OCI-LY7 (cell line): ENCODE data around the gene NFATC1. TPM values are rescaled to one million over a fixed set of nuclear protein-coding genes. Genes with fewer than 3 reads are reported as not detected.

Experiments
- BruUV-seq: library from RNA; stranded (reverse); fragments of 400-500 nt; replicated peaks from 2 replicates; lab custom pipeline; 2021; lab: Mats Ljungman, UMichigan
- CTCF ChIA-PET: fragments of 300-600 bp; sonication (Branson Sonifier 250); formaldehyde crosslinking; loops from one replicate; lab custom pipeline; 2022; ENCODE audit warnings: antibody characterized with exemption; ENCODE audit not compliant: unreplicated experiment; lab: Charles Lee
- POLR2A ChIA-PET: fragments of 300-600 bp; sonication (Branson Sonifier 250); formaldehyde crosslinking; loops from one replicate; lab custom pipeline; 2022; ENCODE audit warnings: antibody characterized with exemption; lab: Charles Lee
- DNase-seq: peaks from one replicate; pipeline ENCODE4 v3.0.0-alpha.2; 2015; ENCODE audit warnings: low spot score
- H2AFZ ChIP-seq: fragments of 200-600 bp; sonication (generic), shearing (Covaris generic); 2 replicates; pipeline ENCODE4 v1.6.1; 2014; ENCODE audit warnings: mild to moderate bottlenecking, antibody characterized with exemption, low read length, moderate library complexity
- H3K27ac ChIP-seq: fragments of 200-600 bp; sonication (generic); 2 replicates; pipeline ENCODE4 v1.5.1; 2014; ENCODE audit warnings: mixed run types, low read depth, mild to moderate bottlenecking, moderate library complexity, low read length, inconsistent platforms; ENCODE audit not compliant: poor library complexity, severe bottlenecking
- H3K36me3 ChIP-seq: fragments of 200-600 bp; sonication (generic); 2 replicates; pipeline ENCODE4 v1.6.1; 2014; ENCODE audit warnings: mild to moderate bottlenecking, antibody characterized with exemption, low read length, moderate library complexity, mixed read lengths; ENCODE audit not compliant: insufficient read depth
- H3K4me1 ChIP-seq: fragments of 200-600 bp; sonication (generic); 2 replicates; pipeline ENCODE4 v1.5.1; 2014; ENCODE audit warnings: mild to moderate bottlenecking, low read length; ENCODE audit not compliant: insufficient read depth, poor library complexity, severe bottlenecking
- H3K4me2 ChIP-seq: fragments of 200-600 bp; sonication (generic); 2 replicates; pipeline ENCODE4 v1.6.1; 2014; ENCODE audit warnings: mild to moderate bottlenecking, low read length
- H3K4me3 ChIP-seq: fragments of 200-600 bp; sonication (generic); 2 replicates; pipeline ENCODE4 v1.5.1; 2014; ENCODE audit warnings: mild to moderate bottlenecking, low read depth, low read length; ENCODE audit not compliant: poor library complexity, severe bottlenecking
- H3K79me2 ChIP-seq: fragments of 200-600 bp; sonication (generic); 2 replicates; pipeline ENCODE4 v1.6.1; 2016; ENCODE audit warnings: low read depth, mild to moderate bottlenecking, low read length, moderate library complexity, mixed read lengths; ENCODE audit not compliant: insufficient read depth
- H3K9me2 ChIP-seq: fragments of 200-600 bp; sonication (generic); 2 replicates; pipeline ENCODE4 v1.6.1; 2016; ENCODE audit warnings: mild to moderate bottlenecking, low read length, mixed read lengths; ENCODE audit not compliant: insufficient read depth
- H3K9me3 ChIP-seq: fragments of 200-600 bp; sonication (generic); 2 replicates; pipeline ENCODE4 v1.6.1; 2014; ENCODE audit warnings: mild to moderate bottlenecking, mixed run types, low read length, mixed read lengths
- H4K20me1 ChIP-seq: fragments of 200-600 bp; sonication (generic); 2 replicates; pipeline ENCODE4 v1.6.1; 2014; ENCODE audit warnings: mild to moderate bottlenecking, antibody characterized with exemption, low read length, moderate library complexity, mixed read lengths; ENCODE audit not compliant: insufficient read depth
- EZH2phosphoT487 ChIP-seq: fragments of 200-600 bp; sonication (generic); IDR thresholded peaks from 2 replicates; pipeline ENCODE4 v1.6.1; 2018; ENCODE audit warnings: low read depth, borderline replicate concordance, mild to moderate bottlenecking, mixed run types, antibody characterized with exemption, low read length, moderate library complexity, mixed read lengths
- intact Hi-C: fragments of 100-400 bp; cut with micrococcal nuclease; formaldehyde crosslinking; loops from one replicate; pipeline ENCODE4 v1.10.0; 2022; ENCODE audit not compliant: unreplicated experiment
- total RNA-seq, 2 experiments: library from RNA; depleted of rRNA in 1 of 2; stranded (reverse); fragments of >200 nt in 1 of 2; shearing (Covaris generic) in 1 of 2; gene quantifications; 2 replicates each; pipeline ENCODE4 v1.2.3, GENCODE V29; 2014 to 2022
- TF ChIP-seq, protein P1 (sequence below): fragments of 200-600 bp; sonication (generic); conservative IDR thresholded peaks from 2 replicates; pipeline ENCODE4 v1.5.1; 2014; ENCODE audit warnings: mild to moderate bottlenecking, antibody characterized with exemption, low read length, moderate library complexity, mixed read lengths

Gene NFATC1
- total RNA-seq, 2 experiments from 2014 or later = 23.6 to 50.4 TPM

DNA sequence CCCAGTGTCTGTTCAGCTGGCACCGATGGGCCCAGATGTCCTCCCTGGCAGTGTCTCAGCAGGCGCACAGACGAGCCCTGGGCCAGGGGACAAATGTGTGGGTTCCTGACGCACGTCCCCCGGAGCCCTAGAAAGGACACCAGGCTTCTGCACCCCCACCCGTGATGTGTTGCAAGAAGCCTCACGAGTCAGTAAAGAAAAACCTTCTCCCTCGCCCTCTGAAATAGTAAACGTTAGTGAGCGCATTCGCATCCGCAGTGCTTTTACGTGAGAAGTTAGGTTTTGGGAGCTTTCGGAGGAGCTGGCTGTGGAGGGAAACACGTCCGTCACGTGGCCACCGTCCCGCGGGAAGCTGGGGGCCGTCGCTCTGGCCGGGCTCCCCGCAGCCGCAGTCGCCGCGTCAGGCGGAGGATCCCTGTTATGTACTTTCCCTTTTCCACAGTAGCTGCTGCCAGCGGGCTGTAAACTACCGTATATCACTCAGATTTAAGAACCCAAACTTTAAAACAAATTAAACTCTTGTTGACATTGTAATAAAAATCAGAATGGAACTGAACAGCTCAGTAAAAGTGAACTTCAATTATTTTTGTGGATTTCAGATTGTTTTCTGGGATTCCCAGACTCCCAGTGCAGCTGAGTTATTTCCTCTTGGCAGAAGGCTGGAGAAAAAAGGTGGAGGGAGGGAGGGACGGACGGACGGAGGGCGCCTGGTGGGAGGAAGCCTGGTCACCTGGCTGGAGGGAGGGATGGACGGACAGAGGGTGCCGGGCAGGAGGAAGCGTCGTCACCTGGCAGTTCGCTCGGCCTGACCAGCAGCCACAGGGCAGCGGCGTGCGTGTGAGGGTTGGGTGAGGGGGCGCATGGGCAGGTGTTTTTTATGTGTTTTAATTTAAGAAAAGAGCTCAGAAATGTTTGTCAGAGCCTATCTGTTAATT, 112.1 kb downstream of the NFATC1 start:
- H3K4me1 ChIP-seq = peaks cover 9% of the 10 kb centered on the region
- intact Hi-C loops = no loop called here

GRCh38 chr18:79508565-79509535, 113.1 kb downstream of the NFATC1 start:
- CTCF ChIA-PET = no interaction called here
- no peaks in the 10 kb centered on the region for H3K9me2 ChIP-seq
- H3K4me2 ChIP-seq = peak overlapping the region; percentile 12; the same call in 1 of the 2 replicates
- H2AFZ ChIP-seq = no peak overlapping the region
- no peaks in the 10 kb centered on the region for H4K20me1 ChIP-seq
- TF ChIP-seq, protein P1, sequence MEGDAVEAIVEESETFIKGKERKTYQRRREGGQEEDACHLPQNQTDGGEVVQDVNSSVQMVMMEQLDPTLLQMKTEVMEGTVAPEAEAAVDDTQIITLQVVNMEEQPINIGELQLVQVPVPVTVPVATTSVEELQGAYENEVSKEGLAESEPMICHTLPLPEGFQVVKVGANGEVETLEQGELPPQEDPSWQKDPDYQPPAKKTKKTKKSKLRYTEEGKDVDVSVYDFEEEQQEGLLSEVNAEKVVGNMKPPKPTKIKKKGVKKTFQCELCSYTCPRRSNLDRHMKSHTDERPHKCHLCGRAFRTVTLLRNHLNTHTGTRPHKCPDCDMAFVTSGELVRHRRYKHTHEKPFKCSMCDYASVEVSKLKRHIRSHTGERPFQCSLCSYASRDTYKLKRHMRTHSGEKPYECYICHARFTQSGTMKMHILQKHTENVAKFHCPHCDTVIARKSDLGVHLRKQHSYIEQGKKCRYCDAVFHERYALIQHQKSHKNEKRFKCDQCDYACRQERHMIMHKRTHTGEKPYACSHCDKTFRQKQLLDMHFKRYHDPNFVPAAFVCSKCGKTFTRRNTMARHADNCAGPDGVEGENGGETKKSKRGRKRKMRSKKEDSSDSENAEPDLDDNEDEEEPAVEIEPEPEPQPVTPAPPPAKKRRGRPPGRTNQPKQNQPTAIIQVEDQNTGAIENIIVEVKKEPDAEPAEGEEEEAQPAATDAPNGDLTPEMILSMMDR = no peak
- no peak for TF ChIP-seq EZH2phosphoT487
- intact Hi-C loops = no loop called here
- BruUV-seq = no TSS peak
- no peak overlapping the region for H3K4me3 ChIP-seq
- H3K27ac ChIP-seq = no peak overlapping the region
- peaks cover 11% of the 10 kb centered on the region for H3K36me3 ChIP-seq
- no peaks in the 10 kb centered on the region for H3K9me3 ChIP-seq
- peaks cover 9% of the 10 kb centered on the region for H3K4me1 ChIP-seq
- no peak for DNase-seq
- POLR2A ChIA-PET = no interaction called here
- H3K79me2 ChIP-seq = no peaks in the 10 kb centered on the region

More for the DNA sequence above, 112.1 kb downstream of the NFATC1 start:
- BruUV-seq = no TSS peak
- ChIA-PET POLR2A (no interaction called here), CTCF (no interaction called here)
- Histone ChIP-seq H2AFZ (no peak overlapping the region), H3K36me3 (peaks cover 10% of the 10 kb centered on the region), H3K79me2 (no peaks in the 10 kb centered on the region), H4K20me1 (no peaks in the 10 kb centered on the region), H3K27ac (no peak overlapping the region), H3K4me3 (no peak overlapping the region), H3K9me3 (no peaks in the 10 kb centered on the region), H3K9me2 (no peaks in the 10 kb centered on the region), H3K4me2 (peak overlapping the region; percentile 16; the same call in 1 of the 2 replicates)
- TF ChIP-seq, protein P1 = no peak
- no peak for TF ChIP-seq EZH2phosphoT487
- no peak for DNase-seq
